G401.6 (cell line): ENCODE data around the gene C3orf22.

ENCODE experiments used
- FAIRE-seq: peaks from 2 replicates; lab custom pipeline; 2012; peaks lifted over from hg19 to GRCh38; lab: Jason Lieb, UNC

C3orf22 gene

DNA sequence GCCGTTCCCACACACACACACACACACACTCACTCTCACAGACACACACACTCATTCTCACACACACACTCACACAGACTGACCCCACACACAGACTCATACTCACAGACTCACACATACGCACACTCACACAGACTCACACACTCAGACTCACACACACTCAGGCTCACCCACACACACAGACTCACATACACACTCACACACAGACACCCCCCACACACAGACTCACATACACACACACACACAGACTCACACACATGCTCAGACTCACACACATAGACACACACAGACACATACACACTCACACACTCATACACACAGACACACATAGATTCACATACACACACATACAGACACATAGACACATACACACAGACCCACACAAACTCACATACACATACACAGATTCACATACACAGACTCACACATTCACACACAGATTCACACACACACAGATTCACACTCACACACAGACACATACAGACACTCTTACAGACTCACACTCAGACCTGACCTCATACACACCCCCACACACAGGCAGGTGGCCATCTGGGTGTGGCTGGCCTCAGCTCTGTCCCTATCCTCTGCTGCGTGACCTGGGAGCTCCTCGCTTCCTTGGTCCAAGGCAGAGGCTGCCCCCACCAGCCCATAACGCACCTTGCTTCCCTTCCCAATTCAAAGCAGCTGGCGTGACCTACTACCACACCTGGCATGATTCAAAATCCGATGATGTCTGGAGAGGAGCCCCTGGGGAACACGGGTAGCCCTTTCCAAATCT lies 1.9 kb downstream of the C3orf22 start:
- no peak for FAIRE-seq

GRCh38 chr3:126555795-126556636 lies 2.7 kb downstream of the C3orf22 start:
- no peak for FAIRE-seq

DNA sequence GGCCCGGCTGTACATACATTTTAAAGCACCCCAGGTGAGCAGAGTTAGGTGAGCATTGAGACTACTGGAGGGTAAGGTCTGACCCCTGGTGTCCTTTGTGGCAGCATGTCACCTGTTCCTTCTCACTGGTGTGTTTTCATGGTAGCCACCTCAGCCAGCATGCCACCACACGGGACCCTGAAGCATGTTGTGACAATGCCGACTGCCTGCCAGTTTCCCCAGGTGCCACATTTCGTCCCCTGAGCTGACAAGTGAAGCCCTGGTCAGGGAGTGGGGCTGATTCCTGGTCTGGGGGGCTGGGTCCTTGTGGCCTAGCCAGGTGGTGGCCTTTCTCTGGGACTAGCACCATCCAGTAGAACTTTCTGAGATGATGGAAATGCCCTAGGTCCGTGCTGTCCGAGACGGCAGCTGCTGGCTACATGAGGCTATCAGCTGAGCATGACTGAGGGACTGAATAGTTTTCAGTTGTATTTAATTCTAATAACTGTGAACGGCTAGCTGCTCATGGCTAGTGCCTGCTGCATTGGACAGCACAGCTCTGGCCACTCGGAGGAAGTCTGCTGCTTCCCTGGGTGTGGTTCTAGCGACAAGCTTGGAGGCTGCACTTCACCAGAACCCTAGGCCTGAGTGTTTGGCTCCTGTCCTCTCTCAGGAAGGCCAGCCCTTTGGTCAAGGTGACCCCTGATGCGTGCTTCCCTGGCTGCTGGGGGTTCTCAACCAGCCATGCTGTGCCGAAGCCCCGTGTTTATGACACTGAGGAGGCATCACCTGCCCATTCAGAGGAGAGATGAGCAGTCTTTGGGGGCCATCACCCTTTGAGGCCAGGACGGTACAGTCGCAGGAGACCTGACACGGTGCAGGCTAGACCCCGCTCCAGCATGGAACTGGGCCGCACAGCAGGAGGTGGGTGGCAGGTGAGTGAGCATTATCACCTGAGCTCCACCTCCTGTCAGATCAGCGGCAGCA lies 3.9 kb downstream of the C3orf22 start:
- no peak for FAIRE-seq

DNA sequence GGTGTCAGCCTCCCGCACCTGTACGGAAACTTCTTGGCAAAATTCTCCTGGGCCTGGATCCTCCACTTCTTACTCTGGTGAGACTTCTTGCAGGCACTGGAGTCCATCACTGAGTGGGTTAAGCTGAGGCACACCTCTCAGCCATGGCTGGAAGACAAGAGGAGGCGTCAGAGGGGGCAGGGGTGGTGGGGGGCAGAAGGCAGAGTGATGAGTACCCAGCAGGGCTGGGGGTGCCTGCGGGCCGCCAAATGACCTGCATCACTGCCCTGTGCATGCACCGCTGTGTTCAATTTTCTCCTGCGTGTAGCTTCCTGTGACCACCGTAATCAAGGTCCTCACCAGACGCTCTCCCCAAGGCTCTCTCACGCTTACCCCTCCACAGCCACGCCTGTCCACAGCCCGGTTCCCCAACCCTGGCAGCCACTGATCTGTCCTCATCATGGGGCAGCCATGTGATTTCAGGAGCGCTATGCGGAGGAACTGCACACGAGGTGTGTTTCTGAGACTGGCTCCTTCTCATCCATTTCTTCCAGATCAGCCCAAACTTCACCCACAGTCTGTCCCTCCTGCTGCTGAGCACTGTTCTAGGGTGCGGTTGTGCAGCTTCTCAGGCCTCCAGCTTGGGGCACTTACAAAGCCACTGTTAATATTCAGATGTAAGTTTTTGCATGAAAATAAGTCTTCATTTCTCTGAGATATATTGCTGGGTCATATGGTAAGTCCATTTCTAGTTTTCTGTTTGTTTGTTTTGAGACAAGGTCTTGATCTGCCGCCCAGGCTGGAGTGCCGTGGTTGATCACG lies 5.2 kb downstream of the C3orf22 start:
- FAIRE-seq: no peak

GRCh38 chr3:126552688-126553283 lies 5.9 kb downstream of the C3orf22 start:
- no peak for FAIRE-seq

GRCh38 chr3:126551839-126552687 lies 6.7 kb downstream of the C3orf22 start:
- FAIRE-seq: no peak

DNA sequence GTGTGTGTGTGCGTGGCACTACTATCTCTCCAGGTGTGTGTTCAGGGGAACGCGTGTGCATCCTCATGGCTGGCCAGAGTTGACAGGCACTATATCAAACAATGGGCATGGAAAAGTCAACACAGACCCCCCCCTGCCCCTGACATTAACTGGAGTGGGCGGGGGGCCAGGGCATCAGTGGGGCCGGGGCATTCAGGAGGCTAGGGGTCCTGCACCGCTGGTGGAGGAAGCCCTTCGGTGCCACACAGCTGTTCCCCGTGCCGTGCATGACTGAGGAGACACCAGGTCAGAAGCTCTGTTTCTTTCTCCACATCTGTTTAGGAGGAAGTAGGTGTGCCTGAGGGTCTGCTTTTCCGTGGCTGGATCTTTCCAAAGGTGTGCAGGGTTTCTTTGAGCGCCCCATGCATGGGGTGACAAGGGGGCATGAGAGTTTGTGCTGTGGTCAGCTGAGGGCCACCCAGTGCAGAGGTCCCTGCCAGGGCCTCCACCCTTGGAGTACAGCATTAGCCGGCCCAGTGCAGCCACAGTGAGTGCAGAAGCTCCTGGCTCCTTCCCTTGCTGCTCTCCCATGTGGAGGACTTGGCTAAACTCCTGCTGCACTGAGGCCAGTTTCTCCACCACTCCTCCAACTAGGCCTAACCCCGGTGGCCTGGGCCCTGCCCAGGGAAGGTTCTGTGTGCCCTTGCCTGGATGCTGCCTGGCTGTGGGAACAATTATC lies 7.5 kb downstream of the C3orf22 start:
- no peak for FAIRE-seq

DNA sequence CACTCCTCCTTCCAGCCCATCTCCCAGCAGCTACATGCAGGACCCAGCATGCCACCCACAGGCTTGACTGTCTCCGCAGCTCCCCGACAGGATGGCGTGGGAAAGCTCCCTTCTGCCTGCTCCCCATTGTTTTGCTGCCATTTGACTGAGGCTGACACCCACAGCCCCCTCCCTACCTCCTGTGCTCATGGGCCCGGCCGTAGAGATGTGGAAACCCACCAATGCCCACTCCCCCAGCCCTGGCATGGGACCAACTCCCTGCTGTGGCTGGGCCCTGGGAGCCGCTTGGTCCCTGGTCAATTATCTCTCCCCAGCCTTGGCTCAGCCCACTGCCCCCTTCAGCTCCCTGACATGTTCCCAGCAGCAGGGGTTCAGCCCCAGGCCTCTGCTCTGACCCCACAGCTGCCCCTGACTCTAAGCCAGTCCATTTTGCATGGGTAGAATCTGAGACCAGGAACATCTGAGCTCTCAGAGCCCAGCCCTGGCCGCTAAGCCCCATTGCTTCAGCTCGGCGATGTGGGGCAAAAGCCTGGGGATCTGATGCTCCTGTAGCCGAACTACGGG lies 8.2 kb downstream of the C3orf22 start:
- FAIRE-seq: no peak

- FAIRE-seq: no peak
Observed at GRCh38 chr3:126549861-126550487, 8.8 kb downstream of the C3orf22 start.

DNA sequence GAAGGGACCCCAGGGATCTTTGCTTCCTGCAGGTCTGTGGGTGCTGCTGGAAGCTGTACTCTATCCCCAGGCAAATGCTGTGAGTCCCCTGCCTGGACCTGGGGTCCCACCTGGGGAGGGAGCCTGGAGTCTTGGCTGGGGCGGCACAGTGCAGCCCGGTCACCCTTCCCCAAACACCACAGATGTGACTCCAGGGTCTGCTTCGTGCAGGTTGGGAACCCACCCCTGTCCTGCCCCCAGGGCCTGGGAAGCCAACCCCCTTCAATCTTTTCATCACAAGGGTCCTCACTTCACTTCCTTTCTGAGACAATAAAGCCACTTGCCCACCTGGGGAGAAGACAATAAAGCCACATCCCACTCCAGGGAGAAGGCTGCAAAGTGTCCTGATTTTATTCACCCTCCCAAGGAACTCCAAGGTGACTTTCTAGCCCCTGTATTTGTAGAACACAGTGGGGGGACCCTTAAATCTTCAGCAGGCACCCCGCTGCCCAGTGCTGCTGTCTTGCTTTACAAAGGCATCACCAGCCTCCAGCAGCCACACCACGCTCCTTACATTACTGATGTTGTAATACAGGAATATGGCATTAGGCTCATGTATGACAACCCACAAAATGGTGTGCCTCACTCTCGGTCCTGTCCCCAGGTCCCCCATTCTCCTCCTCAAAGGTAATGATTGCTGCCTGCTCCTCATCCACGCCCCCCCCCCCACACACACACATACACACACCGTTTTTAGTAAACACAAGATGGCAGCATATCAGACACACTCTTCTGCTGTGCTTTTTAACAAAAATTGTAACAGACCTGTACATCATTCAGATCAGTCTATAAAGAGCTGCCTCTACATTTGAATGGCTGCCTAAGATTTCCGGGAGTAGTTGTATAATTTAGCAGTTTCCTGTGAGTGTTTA lies 9.9 kb downstream of the C3orf22 start:
- FAIRE-seq: no peak

DNA sequence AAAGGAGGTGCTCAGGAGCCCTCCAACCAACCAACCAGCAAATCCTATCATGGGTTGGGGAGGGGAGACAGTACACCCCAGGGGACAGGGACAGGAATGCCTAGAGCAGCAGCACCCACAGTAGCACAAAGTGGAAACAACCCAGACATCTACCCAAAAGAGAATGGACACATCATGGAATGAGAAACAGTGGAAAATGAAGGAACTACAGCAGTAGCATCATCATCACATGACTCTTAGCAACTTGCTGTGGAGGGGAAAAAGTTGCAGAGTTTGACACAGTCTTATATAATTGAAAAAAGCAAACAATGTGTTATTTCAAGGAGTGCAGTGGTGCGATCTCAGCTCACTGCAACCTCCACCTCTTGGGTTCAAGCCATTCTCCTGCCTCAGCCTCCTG lies 11.0 kb downstream of the C3orf22 start:
- FAIRE-seq: no peak

DNA sequence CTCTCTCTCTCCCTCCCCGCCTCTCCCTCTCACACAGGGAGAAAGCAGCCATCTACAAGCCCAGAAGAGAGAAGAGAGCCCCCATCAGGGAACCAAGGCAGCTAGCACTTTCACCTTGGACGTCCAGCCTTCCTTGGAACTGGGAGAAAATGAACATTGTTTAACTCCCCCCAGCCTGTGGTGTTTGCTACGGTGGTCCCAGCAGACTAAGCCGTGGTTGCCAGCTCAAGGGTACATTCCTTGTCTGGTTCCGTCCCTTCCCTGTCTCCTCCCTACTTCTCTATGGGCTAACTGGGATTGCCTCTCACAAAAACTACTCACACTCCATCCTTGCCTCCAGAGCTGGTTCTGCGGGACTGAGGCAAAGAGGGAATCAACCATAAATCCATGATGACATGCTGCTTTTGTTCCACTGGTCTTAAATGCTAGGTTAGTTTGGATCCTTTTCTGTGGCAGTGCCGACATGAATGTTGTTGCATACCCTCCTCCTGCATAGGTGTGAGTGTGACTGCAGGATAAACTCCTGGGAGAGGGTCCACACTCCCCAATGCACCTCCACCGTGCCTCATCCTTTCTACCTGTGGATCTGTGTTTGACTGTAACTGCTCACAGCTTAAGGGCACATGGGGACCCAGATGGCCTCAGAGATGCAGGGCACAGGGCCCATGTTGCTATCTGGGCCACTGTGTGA lies 12.0 kb downstream of the C3orf22 start:
- FAIRE-seq: no peak

DNA sequence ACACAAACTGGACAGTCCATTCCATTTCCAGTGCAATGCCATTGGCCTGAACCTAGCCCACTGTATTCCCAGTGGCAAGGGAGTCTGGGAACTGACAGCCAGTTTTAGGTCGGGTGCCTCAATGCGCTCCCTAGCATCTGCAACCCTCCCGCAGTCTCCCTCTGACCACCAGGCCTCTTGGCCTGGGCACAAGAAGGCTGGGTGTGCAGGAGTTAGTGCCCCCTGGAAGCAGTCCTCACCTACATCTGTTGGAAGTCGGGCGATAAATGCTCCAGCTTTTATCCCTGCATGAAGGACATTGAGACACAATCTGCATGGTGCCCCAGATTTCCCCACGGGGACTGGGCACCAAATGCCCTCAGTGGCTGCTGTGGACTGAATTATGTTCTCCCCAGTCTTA lies 12.7 kb downstream of the C3orf22 start:
- FAIRE-seq: no peak

DNA sequence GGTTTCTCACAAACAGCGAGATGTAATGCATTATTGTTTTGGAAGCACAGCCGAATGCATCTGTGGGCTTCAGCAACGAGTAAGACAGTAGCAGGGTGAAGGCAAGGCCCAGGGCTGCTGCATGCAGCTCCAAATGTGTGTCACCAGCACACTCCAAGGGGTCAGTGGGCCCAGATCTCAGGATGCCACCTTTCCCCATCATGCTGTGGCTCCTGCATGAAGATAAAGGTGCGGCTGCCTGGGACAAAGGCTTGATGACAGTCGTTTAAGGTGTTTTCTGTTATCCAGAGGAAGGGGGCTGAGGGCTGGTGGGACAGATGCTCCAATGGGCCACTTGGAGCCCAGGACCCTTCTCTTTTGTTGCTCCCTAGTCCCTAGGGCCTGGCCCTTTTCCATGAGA lies 13.2 kb downstream of the C3orf22 start:
- no peak for FAIRE-seq

DNA sequence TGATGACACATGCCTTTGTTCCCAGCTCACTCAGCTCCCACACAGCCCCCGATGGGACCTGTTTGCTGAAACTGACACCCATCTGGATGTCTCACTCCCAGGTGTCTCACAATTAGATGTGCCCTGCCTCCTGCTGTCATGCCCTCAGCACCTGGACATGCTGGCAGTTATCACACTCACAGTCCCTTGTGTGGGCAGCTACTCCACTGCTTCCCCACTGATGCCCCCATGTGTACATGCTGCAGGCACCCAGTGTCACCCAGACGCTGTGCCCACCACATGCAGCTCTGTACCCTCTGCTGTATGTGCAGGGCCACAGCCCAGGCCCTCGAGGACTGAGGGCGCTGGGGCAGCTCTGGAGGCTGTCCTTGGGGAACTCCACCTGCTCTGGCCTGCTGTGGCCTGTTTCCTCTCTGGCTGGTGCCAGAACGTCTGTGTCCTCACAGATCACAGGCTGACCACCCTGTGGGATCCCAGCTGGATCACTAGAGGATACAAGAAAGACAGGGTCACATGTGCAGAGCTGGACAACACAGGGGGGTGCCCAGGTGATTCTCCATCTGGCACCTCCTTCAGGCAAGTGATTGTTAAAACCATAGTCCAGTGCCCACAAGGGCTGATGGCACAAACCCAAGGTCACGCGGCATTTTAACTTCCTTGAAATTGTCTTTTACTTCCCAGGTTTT lies 14.0 kb downstream of the C3orf22 start:
- FAIRE-seq: no peak

DNA sequence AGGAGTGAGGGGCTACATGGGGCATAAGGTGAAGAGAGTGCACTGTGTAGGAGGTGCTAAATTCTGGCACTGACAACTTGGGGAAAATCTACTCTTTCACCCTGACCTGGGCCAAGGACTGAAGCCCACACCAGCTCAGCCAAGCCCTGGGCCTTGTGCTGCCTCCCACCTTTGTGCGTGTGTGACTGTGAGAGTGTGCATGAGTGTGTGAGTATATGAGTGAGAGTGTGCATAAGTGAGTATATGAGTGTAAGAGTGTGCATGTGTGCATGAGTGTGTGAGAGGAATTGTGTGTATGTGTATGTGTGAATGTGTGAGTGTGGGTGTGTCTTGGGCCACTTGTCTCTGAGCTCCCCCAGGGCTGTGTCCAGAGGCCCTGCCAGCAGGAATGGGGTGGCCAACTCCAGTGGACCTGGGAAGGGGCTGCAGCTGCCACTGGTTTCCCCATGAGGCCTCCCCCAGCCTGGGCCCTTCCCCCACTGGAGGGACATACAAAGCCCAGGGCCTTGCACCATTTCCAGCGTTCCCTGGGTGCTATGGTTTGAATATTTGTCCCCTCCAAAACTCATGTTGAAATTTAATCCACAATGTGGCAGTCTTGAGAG lies 15.2 kb downstream of the C3orf22 start:
- no peak for FAIRE-seq
